ENCODE measurements around the gene ZNF107.
"Not testable (repeated sequence)": the region's sequence is repeated elsewhere in the genome, so short reads cannot be mapped to it uniquely, and the experiment has no call there.

ZNF107 gene

GRCh38 chr7:64733550-64734240, 67.8 kb downstream of the ZNF107 start:
- DNase-seq (ENCODE audit: low read depth), result no peak

- DNase-seq (ENCODE audit: low read depth), result no peak
These were observed 70.6 kb downstream of the ZNF107 start for GRCh38 chr7:64736575-64736974.

- not testable (repeated sequence) for DNase-seq (ENCODE audit: low read depth)
These were observed 72.5 kb downstream of the ZNF107 start for GRCh38 chr7:64738403-64738802.

- not testable (repeated sequence) for DNase-seq (ENCODE audit: low read depth)
These were observed 73.0 kb downstream of the ZNF107 start for GRCh38 chr7:64738953-64739352.

- DNase-seq (ENCODE audit: low read depth), result no peak
These were observed 78.7 kb downstream of the ZNF107 start for GRCh38 chr7:64744680-64745079.

DNA sequence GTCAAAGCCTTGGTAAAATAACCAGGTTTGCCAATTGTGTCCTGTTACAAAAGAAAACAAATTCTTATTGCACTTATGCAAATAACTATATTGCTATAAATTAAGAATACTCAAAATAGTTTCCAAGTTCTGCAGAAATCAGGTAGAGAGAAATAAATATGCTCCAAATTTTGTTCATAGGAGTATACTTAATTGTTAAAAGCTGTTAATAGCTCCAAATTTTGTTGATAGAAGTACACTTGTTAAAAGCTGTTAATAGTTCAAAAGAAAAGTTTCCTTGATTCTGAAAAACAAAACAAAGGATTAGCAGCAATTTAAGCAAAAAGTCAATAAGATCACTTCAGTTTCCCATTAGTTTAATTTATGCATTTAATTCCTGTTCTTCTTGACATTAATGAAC, 81.9 kb downstream of the ZNF107 start:
- no peak for DNase-seq (ENCODE audit: low read depth)

DNA sequence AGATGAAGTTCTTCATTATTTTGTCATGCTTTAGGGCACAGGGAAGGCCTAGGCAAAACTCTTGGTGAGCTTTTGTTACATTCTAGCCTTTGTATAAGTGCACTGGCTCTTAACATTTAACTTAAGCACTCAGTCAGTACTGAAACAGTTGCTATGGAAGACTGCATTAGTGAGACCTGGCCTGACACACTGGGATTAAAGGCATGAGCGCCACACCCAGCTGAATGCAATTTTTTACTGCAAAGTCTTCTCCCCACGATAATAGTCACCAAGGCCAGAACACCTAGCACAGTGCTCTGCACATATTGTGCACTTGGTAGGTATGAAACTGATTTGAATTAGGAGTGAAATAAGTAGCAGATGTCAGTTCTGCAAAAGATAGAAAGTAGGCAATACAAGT, 87.1 kb downstream of the ZNF107 start:
- no peak for DNase-seq (ENCODE audit: low read depth)

DNA sequence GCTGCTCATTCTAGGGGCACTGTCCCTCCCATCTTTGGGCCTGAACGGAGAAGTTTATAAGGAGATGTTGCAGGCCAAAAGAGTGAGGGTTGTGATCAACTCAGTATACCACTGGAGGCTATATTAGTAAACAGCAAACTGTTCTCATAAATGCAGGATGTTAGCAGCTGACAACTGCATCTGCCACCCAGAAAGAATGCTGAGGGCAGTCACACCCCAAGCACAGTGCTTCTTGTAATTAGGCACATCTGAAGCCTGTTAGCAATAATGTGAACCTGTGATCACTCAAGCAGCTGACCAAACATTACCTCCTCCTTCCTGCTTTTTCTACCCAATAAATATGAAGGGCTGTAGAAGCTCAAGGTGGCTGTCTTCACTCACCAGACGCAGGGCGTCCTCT, 89.9 kb downstream of the ZNF107 start:
- DNase-seq (ENCODE audit: low read depth), result no peak

DNA sequence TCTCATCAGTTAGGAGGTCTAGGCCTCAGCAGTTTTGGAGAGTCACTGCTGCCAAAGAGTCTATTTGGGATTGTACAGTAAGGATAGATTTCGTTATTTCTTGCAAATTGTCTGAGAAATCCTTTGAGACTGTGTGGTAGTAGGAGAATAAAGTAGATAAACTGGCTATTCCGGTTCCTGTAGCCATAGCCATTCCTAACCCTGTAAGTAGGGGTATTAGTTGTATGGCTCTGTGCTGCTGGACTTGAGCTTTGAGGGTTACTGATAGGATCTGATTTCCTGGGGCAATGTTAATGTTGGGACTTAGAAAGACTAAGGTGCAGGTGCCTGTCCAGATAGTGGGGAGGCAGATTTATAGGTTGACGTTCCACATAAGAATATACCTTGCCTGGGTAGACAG, 92.2 kb downstream of the ZNF107 start:
- DNase-seq (ENCODE audit: low read depth), result no peak

Data from HS-5 (cell line).